ENCODE results near the gene CFAP54. TPM values are rescaled to one million over a fixed set of nuclear protein-coding genes. Genes with fewer than 3 reads are reported as not detected.
A peak's percentile ranks its signal among the peaks of the same experiment; 100 is the strongest.

CFAP54 gene
- total and polyA plus RNA-seq, 2 donors from 2014 or later: 0.13 to 6.6 TPM

GRCh38 chr12:96901175-96901574 is 411.8 kb downstream of the CFAP54 start:
- H3K27me3 ChIP-seq (ENCODE audit: control insufficient read depth, insufficient read depth, low read length): no peaks in the 10 kb centered on the region
- H3K4me1 ChIP-seq (ENCODE audit: control insufficient read depth in 2 of 3, insufficient read depth in 2 of 3, low read depth in 1 of 3, low read length in 3 of 3): no peaks in the 10 kb centered on the region
- H3K9me3 ChIP-seq (ENCODE audit: control insufficient read depth in 2 of 3, insufficient read depth in 1 of 3, low read length in 3 of 3): no peaks in the 10 kb centered on the region
- no peak overlapping the region for H3K4me3 ChIP-seq (ENCODE audit: low read length in 3 of 3)
- intact Hi-C loops (cut with DNase I): no loop called here
- TF ChIP-seq CTCF (IDR thresholded peaks at IDR 0.05; ENCODE audit: borderline replicate concordance, extremely low read depth, insufficient read depth): no peak
- FAIRE-seq: no peak
- H3K36me3 ChIP-seq (ENCODE audit: control insufficient read depth in 2 of 3, insufficient read depth in 3 of 3, low read length in 3 of 3): no peaks in the 10 kb centered on the region
- no peak for DNase-seq
- no peak overlapping the region for H3K27ac ChIP-seq (ENCODE audit: low read depth in 2 of 2, low read length in 2 of 2)
- H3K9ac ChIP-seq (ENCODE audit: low read length in 3 of 3): no peak overlapping the region

- Histone ChIP-seq H3K4me1 (ENCODE audit: control insufficient read depth in 2 of 3, insufficient read depth in 2 of 3, low read depth in 1 of 3, low read length in 3 of 3) (peaks cover 0 to 3% (median 0%) of the 10 kb centered on the region in 3 donors), H3K4me3 (ENCODE audit: low read length in 3 of 3) (no peak overlapping the region), H3K36me3 (ENCODE audit: control insufficient read depth in 2 of 3, insufficient read depth in 3 of 3, low read length in 3 of 3) (no peaks in the 10 kb centered on the region), H3K9me3 (ENCODE audit: control insufficient read depth in 2 of 3, insufficient read depth in 1 of 3, low read length in 3 of 3) (no peaks in the 10 kb centered on the region), H3K27ac (ENCODE audit: low read depth in 2 of 2, low read length in 2 of 2) (no peak overlapping the region), H3K27me3 (ENCODE audit: control insufficient read depth, insufficient read depth, low read length) (no peaks in the 10 kb centered on the region), H3K9ac (ENCODE audit: low read length in 3 of 3) (no peak overlapping the region)
- FAIRE-seq (no peak), DNase-seq (no peak)
- no peak for TF ChIP-seq CTCF (IDR thresholded peaks at IDR 0.05; ENCODE audit: borderline replicate concordance, extremely low read depth, insufficient read depth)
- intact Hi-C loops (cut with DNase I): no loop called here
Observed at GRCh38 chr12:96902076-96902475, 412.7 kb downstream of the CFAP54 start.

- Histone ChIP-seq H3K36me3 (ENCODE audit: control insufficient read depth in 2 of 3, insufficient read depth in 3 of 3, low read length in 3 of 3) (no peaks in the 10 kb centered on the region), H3K27ac (ENCODE audit: low read depth in 2 of 2, low read length in 2 of 2) (peak overlapping the region; percentile 67 to 82), H3K9ac (ENCODE audit: low read length in 3 of 3) (peak overlapping the region; percentile 74 to 99 (median 93)), H3K4me3 (ENCODE audit: low read length in 3 of 3) (peak overlapping the region; percentile 99 to 100 (median 100)), H3K27me3 (ENCODE audit: control insufficient read depth, insufficient read depth, low read length) (no peaks in the 10 kb centered on the region), H3K9me3 (ENCODE audit: control insufficient read depth in 2 of 3, insufficient read depth in 1 of 3, low read length in 3 of 3) (no peaks in the 10 kb centered on the region), H3K4me1 (ENCODE audit: control insufficient read depth in 2 of 3, insufficient read depth in 2 of 3, low read depth in 1 of 3, low read length in 3 of 3) (peaks cover 8 to 14% (median 9%) of the 10 kb centered on the region in 3 donors)
- intact Hi-C loops (cut with DNase I): no loop called here
- no peak for TF ChIP-seq CTCF (IDR thresholded peaks at IDR 0.05; ENCODE audit: borderline replicate concordance, extremely low read depth, insufficient read depth)
- DNase-seq (peak in 2 of 5 donors; percentile 13 to 34), FAIRE-seq (no peak)
Observed at GRCh38 chr12:96906498-96906848, 417.1 kb downstream of the CFAP54 start.

All from kidney (tissue), 14 donors.